Endodermal cell (in vitro differentiated cells): Measurements from ENCODE around the gene CSNK1E. TPM values are rescaled to one million over a fixed set of nuclear protein-coding genes. Genes with fewer than 3 reads are reported as not detected.

Experiments used
- DNase-seq: peaks from one replicate; pipeline ENCODE4 v3.0.0-alpha.2; 2017
- H3K27ac ChIP-seq: 2 replicates; pipeline ENCODE4 v1.5.1; 2013; ENCODE audit warnings: mild to moderate bottlenecking, low read depth, low read length, moderate library complexity
- H3K27me3 ChIP-seq: 2 replicates; pipeline ENCODE4 v1.6.1; 2013; ENCODE audit warnings: mild to moderate bottlenecking, low read length, moderate library complexity; ENCODE audit not compliant: insufficient read depth, control insufficient read depth, poor library complexity, severe bottlenecking
- H3K36me3 ChIP-seq: 2 replicates; pipeline ENCODE4 v1.7.0; 2013; ENCODE audit warnings: mild to moderate bottlenecking, low read length, moderate library complexity; ENCODE audit not compliant: control insufficient read depth, insufficient read depth
- H3K4me1 ChIP-seq: one replicate; pipeline ENCODE4 v1.7.0; 2013; ENCODE audit warnings: low read length; ENCODE audit not compliant: control insufficient read depth, insufficient read depth
- H3K4me3 ChIP-seq: 2 replicates; pipeline ENCODE4 v1.5.1; 2013; ENCODE audit warnings: mild to moderate bottlenecking, low read length, moderate library complexity
- H3K9ac ChIP-seq: 2 replicates; pipeline ENCODE4 v1.6.1; 2013; ENCODE audit warnings: mild to moderate bottlenecking, low read length, moderate library complexity; ENCODE audit not compliant: poor library complexity, severe bottlenecking; ENCODE audit errors: extremely low read depth
- H3K9me3 ChIP-seq: 2 replicates; pipeline ENCODE4 v1.6.1; 2013; ENCODE audit warnings: mild to moderate bottlenecking, low read length, moderate library complexity; ENCODE audit not compliant: control insufficient read depth
- H3K27ac Mint-ChIP-seq: 2 replicates; pipeline ENCODE4 v1.8.0; 2020; ENCODE audit warnings: mixed read lengths
- H3K27me3 Mint-ChIP-seq: 2 replicates; pipeline ENCODE4 v1.8.0; 2021; ENCODE audit warnings: mild to moderate bottlenecking, mixed read lengths; ENCODE audit not compliant: insufficient read depth
- H3K36me3 Mint-ChIP-seq: 2 replicates; pipeline ENCODE4 v1.8.0; 2020; ENCODE audit warnings: low read depth, mixed read lengths
- H3K4me1 Mint-ChIP-seq: 2 replicates; pipeline ENCODE4 v1.8.0; 2020; ENCODE audit warnings: mixed read lengths
- H3K4me3 Mint-ChIP-seq: 2 replicates; pipeline ENCODE4 v1.8.0; 2020; ENCODE audit warnings: mild to moderate bottlenecking, moderate library complexity, mixed read lengths
- H3K9me3 Mint-ChIP-seq: 2 replicates; pipeline ENCODE4 v1.8.0; 2020; ENCODE audit warnings: mild to moderate bottlenecking, mixed read lengths
- CTCF ChIP-seq: fragments of 200-600 bp; sonication (generic); conservative IDR thresholded peaks from 2 replicates; pipeline ENCODE4 v1.5.0; 2021; ENCODE audit warnings: antibody characterized with exemption, mild to moderate bottlenecking
- WGBS, 2 experiments: methylation state at CpG; one replicate each; pipeline versions ENCODE4 v1.1.5 to v1.1.7; 2013; ENCODE audit warnings: missing lambda C conversion rate in 2 of 2, mixed read lengths in 1 of 2; ENCODE audit not compliant: insufficient coverage in 1 of 2, insufficient read length in 1 of 2; 5-methylcytosine and 5-hydroxymethylcytosine counted together
- total RNA-seq, 2 donors: library from RNA; stranded (reverse); fragmentation: NEBNext Ultra II Directional in 1 of 2; extraction: Animal tissue kit (Norgen Biotek cat#: 25700) in 1 of 2; gene quantifications; 2 replicates in 1 of 2; 3 replicates in 1 of 2; pipeline ENCODE4 v1.2.1, GENCODE V29; 2021

CSNK1E gene
- total RNA-seq, 2 donors from 2014 or later, result 224 to 229 TPM

GRCh38 chr22:38352436-38352835 is 35.2 kb upstream of the CSNK1E start:
- H3K9me3 Mint-ChIP-seq, result no peaks in the 10 kb centered on the region
- Histone ChIP-seq H3K27me3 (no peaks in the 10 kb centered on the region), H3K9me3 (no peaks in the 10 kb centered on the region), H3K4me1 (no peaks in the 10 kb centered on the region), H3K9ac (no peak overlapping the region), H3K36me3 (peaks cover 33% of the 10 kb centered on the region), H3K27ac (no peak overlapping the region), H3K4me3 (no peak overlapping the region)
- H3K4me3 Mint-ChIP-seq, result no peak overlapping the region
- H3K4me1 Mint-ChIP-seq, result peaks cover 28% of the 10 kb centered on the region
- no peak for DNase-seq
- WGBS, 2 experiments, result 93 to 100% methylated on average over 3 to 4 of the region's 4 CpGs
- no peak overlapping the region for H3K27ac Mint-ChIP-seq
- peaks cover 17% of the 10 kb centered on the region for H3K36me3 Mint-ChIP-seq
- no peak for TF ChIP-seq CTCF
- no peaks in the 10 kb centered on the region for H3K27me3 Mint-ChIP-seq

- Histone ChIP-seq H3K9ac (no peak overlapping the region), H3K9me3 (no peaks in the 10 kb centered on the region), H3K27me3 (no peaks in the 10 kb centered on the region), H3K4me1 (no peaks in the 10 kb centered on the region), H3K36me3 (peaks cover 18% of the 10 kb centered on the region), H3K4me3 (no peak overlapping the region), H3K27ac (no peak overlapping the region)
- Mint-ChIP-seq H3K36me3 (peaks cover 5% of the 10 kb centered on the region), H3K4me3 (no peak overlapping the region), H3K27ac (peak overlapping the region; percentile 70), H3K4me1 (peaks cover 28% of the 10 kb centered on the region), H3K9me3 (no peaks in the 10 kb centered on the region), H3K27me3 (peaks cover 4% of the 10 kb centered on the region)
- WGBS, 2 experiments, result 94 to 96% methylated on average over 6 to 9 of the region's 9 CpGs
- no peak for DNase-seq
- no peak for TF ChIP-seq CTCF
These were observed 33.5 kb upstream of the CSNK1E start for GRCh38 chr22:38350444-38351359.

GRCh38 chr22:38348751-38349496 is 31.7 kb upstream of the CSNK1E start:
- no peak for TF ChIP-seq CTCF
- peaks cover 12% of the 10 kb centered on the region for H3K36me3 ChIP-seq
- H3K4me3 Mint-ChIP-seq, result no peak overlapping the region
- WGBS, 2 experiments, result 92 to 100% methylated on average over 7 to 14 of the region's 14 CpGs
- H3K9me3 Mint-ChIP-seq, result no peaks in the 10 kb centered on the region
- H3K36me3 Mint-ChIP-seq, result no peaks in the 10 kb centered on the region
- peaks cover 6% of the 10 kb centered on the region for H3K27me3 Mint-ChIP-seq
- H3K4me1 Mint-ChIP-seq, result peaks cover 24% of the 10 kb centered on the region
- H3K9me3 ChIP-seq, result no peaks in the 10 kb centered on the region
- DNase-seq, result peak; percentile 60
- no peak overlapping the region for H3K4me3 ChIP-seq
- no peaks in the 10 kb centered on the region for H3K27me3 ChIP-seq
- no peak overlapping the region for H3K27ac ChIP-seq
- H3K27ac Mint-ChIP-seq, result peak overlapping the region; percentile 44
- no peaks in the 10 kb centered on the region for H3K4me1 ChIP-seq
- no peak overlapping the region for H3K9ac ChIP-seq
